ENCODE data around the gene GLT8D2. TPM values are rescaled to one million over a fixed set of nuclear protein-coding genes. Genes with fewer than 3 reads are reported as not detected.

The GLT8D2 gene
- total and polyA plus RNA-seq, 9 donors = 21.1 to 65.2 (median 35.0) TPM

GRCh38 chr12:103973909-103974308 is 76.1 kb downstream of the GLT8D2 start:
- intact Hi-C loops (cut with DNase I) = loop anchor here in 1 of 4 donors (10.0 kb wide), 1 partner anchor 91 kb away; the partner anchor contains the start of gene HCFC2
- 26 to 53% (median 30%) methylated on average over 2 of the region's 2 CpGs for WGBS, 3 donors
- H3K4me1 ChIP-seq (ENCODE audit: insufficient read depth) = peaks cover 4% of the 10 kb centered on the region
- no peaks in the 10 kb centered on the region for H3K9me3 ChIP-seq
- DNase-seq = no peak
- no peaks in the 10 kb centered on the region for H3K27me3 ChIP-seq
- H3K36me3 ChIP-seq = no peaks in the 10 kb centered on the region
- TF ChIP-seq EP300 (IDR thresholded peaks at IDR 0.05) = no peak
- TF ChIP-seq CTCF (IDR thresholded peaks at IDR 0.05) = no peak
- TF ChIP-seq POLR2A (IDR thresholded peaks at IDR 0.05) = no peak
- no peak overlapping the region for H3K4me3 ChIP-seq
- no peak overlapping the region for H3K27ac ChIP-seq

DNA sequence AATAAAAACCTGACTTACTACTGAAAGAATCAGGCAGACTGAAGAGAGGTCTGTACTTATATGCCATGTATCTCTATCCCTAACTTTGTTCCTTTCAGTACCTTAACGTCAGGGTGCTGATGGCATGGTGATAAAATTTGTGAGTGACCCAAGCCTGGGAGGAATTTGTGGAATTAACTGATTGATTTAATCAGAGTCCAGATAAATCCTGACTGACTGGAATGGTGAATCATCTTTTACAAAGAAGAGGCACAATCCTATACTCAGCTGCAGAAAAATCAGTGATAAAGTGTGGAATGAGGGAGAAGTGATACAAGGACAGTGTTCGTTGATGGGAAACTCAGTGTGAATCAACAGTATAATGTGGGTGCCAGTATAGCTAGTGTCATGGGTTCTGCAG is 80.6 kb downstream of the GLT8D2 start:
- peaks cover 8% of the 10 kb centered on the region for H3K4me1 ChIP-seq (ENCODE audit: insufficient read depth)
- TF ChIP-seq EP300 (IDR thresholded peaks at IDR 0.05) (no peak), POLR2A (IDR thresholded peaks at IDR 0.05) (no peak), CTCF (IDR thresholded peaks at IDR 0.05) (no peak)
- DNase-seq = no peak
- H3K9me3 ChIP-seq = no peaks in the 10 kb centered on the region
- WGBS, 3 donors = 61 to 73% (median 67%) methylated on average over 2 of the region's 2 CpGs
- H3K4me3 ChIP-seq = no peak overlapping the region
- no peak overlapping the region for H3K27ac ChIP-seq
- H3K27me3 ChIP-seq = no peaks in the 10 kb centered on the region
- H3K36me3 ChIP-seq = no peaks in the 10 kb centered on the region
- intact Hi-C loops (cut with DNase I) = loop anchor here in 3 of 4 donors (5.0 to 10.0 kb wide), 2 partner anchors 37 to 95 kb away; partner anchors contain the start of genes HCFC2 (in 2 of the 3) and HSP90B1 (in 1 of the 3)

GRCh38 chr12:103966736-103967135 is 83.3 kb downstream of the GLT8D2 start:
- Histone ChIP-seq H3K36me3 (no peaks in the 10 kb centered on the region), H3K9me3 (no peaks in the 10 kb centered on the region), H3K27me3 (no peaks in the 10 kb centered on the region), H3K4me1 (ENCODE audit: insufficient read depth) (peaks cover 9% of the 10 kb centered on the region), H3K4me3 (peak overlapping the region; percentile 76), H3K27ac (peak overlapping the region in 1 of 2 donors; percentile 94)
- whole genome bisulfite sequencing, 3 donors = 9 to 15% (median 10%) methylated on average over 1 of the region's 1 CpG
- intact Hi-C loops (cut with DNase I) = loop anchor here in 3 of 4 donors (5.0 to 10.0 kb wide), 2 partner anchors 34 to 98 kb away; partner anchors contain the start of genes HCFC2 (in 2 of the 3) and HSP90B1 (in 1 of the 3)
- TF ChIP-seq POLR2A (IDR thresholded peaks at IDR 0.05) = no peak
- no peak for TF ChIP-seq CTCF (IDR thresholded peaks at IDR 0.05)
- TF ChIP-seq EP300 (IDR thresholded peaks at IDR 0.05) = no peak
- no peak for DNase-seq

DNA sequence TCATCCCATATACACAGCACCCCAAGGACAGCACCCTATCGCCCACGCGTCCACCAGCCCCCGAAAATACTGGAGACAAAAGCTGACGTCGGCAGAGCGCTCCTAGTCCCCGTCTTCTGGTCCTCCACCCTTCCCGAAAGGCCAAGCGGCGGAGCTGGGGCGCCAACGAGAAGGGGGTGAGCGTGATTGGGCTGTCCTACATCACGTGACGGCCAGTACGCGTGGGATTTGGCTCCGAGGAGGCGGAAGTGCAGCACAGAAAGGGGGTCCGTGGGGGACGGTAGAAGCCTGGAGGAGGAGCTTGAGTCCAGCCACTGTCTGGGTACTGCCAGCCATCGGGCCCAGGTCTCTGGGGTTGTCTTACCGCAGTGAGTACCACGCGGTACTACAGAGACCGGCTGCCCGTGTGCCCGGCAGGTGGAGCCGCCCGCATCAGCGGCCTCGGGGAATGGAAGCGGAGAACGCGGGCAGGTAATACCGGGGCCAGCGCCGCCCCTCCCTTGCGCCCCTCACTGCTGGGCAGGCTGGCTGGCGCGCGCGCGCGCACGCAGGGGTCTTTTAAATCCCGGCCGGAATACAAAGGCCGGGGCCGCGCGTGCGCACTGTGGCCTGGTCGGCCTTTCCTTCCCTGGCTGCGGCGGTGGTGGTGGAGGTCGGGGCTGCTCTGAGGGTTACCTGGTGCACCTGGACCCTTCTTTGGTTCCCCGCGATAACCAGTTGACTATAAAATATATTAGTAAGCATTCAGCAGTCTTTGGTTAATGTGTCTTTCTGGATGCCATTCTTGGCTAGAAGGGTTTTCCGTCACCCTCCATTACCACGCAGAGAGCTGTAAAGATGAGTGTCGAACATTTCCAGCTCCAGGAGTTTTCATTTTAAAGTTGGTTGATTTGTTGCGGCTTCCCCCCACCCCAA is 84.1 kb downstream of the GLT8D2 start, which contains the start of gene TDG:
TSS of gene TDG (plus strand) at position 283 of the 915 bp plus-strand sequence. CDS start at position 449, 166 bp downstream.
- intact Hi-C loops (cut with DNase I) = loop anchor here in 3 of 4 donors (5.0 to 10.0 kb wide), 2 partner anchors 34 to 99 kb away; partner anchors contain the start of genes HCFC2 (in 2 of the 3) and HSP90B1 (in 1 of the 3)
- 3 to 5% (median 4%) methylated on average over 43 to 64 of the region's 64 CpGs for WGBS, 3 donors
- Histone ChIP-seq H3K4me1 (ENCODE audit: insufficient read depth) (peaks cover 9% of the 10 kb centered on the region), H3K27ac (peak within 1 kb of the TSS; percentile 81 to 94), H3K4me3 (peak within 1 kb of the TSS; percentile 76), H3K36me3 (no peaks in the 10 kb centered on the region), H3K9me3 (no peaks in the 10 kb centered on the region), H3K27me3 (no peaks in the 10 kb centered on the region)
- TF ChIP-seq POLR2A (IDR thresholded peaks at IDR 0.05) (peak; percentile 93), EP300 (IDR thresholded peaks at IDR 0.05) (no peak), CTCF (IDR thresholded peaks at IDR 0.05) (peak in 2 of 3 donors; percentile 7 to 17)
- peak; percentile 97 to 99 (median 98) for DNase-seq

All from ovary (tissue), 9 donors.